Tibial artery (tissue), 4 donors: Measurements from ENCODE around the gene CCDC201.

Experiments used
- DNase-seq, 2 donors: peaks; one replicate each; pipeline ENCODE4 v3.0.0-alpha.2; 2019
- H3K27ac ChIP-seq, 2 donors: fragments of 200-600 bp; sonication (generic) in 1 of 2; 1 replicate in 1 of 2; 2 replicates in 1 of 2; pipeline ENCODE4 v1.5.1; 2018 to 2019; ENCODE audit warnings: mild to moderate bottlenecking in 1 of 2
- H3K27me3 ChIP-seq, 2 donors: fragments of 200-600 bp; sonication (generic) in 1 of 2; one replicate each; pipeline versions ENCODE4 v1.5.1 to v1.6.0; 2016 to 2019
- H3K36me3 ChIP-seq, 3 donors: fragments of 200-600 bp; sonication (generic) in 2 of 3; one replicate each; pipeline ENCODE4 v1.5.1; 2016 to 2019; ENCODE audit warnings: mild to moderate bottlenecking in 2 of 3
- H3K4me1 ChIP-seq, 4 donors: fragments of 200-600 bp; sonication (generic) in 2 of 4; 1 replicate in 3 of 4; 2 replicates in 1 of 4; pipeline ENCODE4 v1.5.1; 2016 to 2019
- H3K4me3 ChIP-seq, 2 donors: fragments of 200-600 bp; sonication (generic) in 1 of 2; 1 replicate in 1 of 2; 2 replicates in 1 of 2; pipeline ENCODE4 v1.5.1; 2018 to 2019; ENCODE audit warnings: mild to moderate bottlenecking in 2 of 2
- H3K9me3 ChIP-seq, 3 donors: fragments of 200-600 bp; sonication (generic) in 1 of 3; one replicate each; pipeline ENCODE4 v1.5.1; 2016 to 2019
- CTCF ChIP-seq, 2 experiments: fragments of 200-600 bp in 1 of 2; fragments of 450-650 bp in 1 of 2; IDR thresholded peaks; one replicate each; pipeline ENCODE4 v1.5.1; 2017 to 2019; ENCODE audit warnings: antibody characterized with exemption in 2 of 2, mild to moderate bottlenecking in 1 of 2, moderate library complexity in 1 of 2
- intact Hi-C: fragments of 100-400 bp; cut with DNase I; formaldehyde crosslinking; loops from one replicate; pipeline ENCODE4 v1.15.0; 2023; ENCODE audit warnings: low total_unique reads

CCDC201 gene

GRCh38 chr7:45873035-45873354, at the start of gene CCDC201:
Gene CCDC201 (minus strand): TSS chr7:45873082. CDS start chr7:45873007, 75 bp downstream.
- intact Hi-C loops: no loop called here
- peaks cover 0 to 8% (median under 1%) of the 10 kb centered on the region in 3 donors for H3K9me3 ChIP-seq
- no peak within 1 kb of the TSS for H3K27ac ChIP-seq
- H3K36me3 ChIP-seq: no peaks in the 10 kb centered on the region
- H3K27me3 ChIP-seq: no peaks in the 10 kb centered on the region
- DNase-seq: no peak
- no peaks in the 10 kb centered on the region for H3K4me1 ChIP-seq
- no peak for TF ChIP-seq CTCF (IDR thresholded peaks at IDR 0.05)
- no peak within 1 kb of the TSS for H3K4me3 ChIP-seq

- H3K4me3 ChIP-seq: peak overlapping the region; percentile 64 to 67
- intact Hi-C loops: loop anchor here (2.0 to 5.0 kb wide), 4 partner anchors 431 to 1330 kb away; no protein-coding TSS in a partner anchor
- DNase-seq: peak; percentile 70 to 85
- H3K36me3 ChIP-seq: peaks cover 0 to 3% (median 3%) of the 10 kb centered on the region in 3 donors
- H3K27ac ChIP-seq: peak overlapping the region; percentile 73 to 74
- H3K27me3 ChIP-seq: no peaks in the 10 kb centered on the region
- H3K4me1 ChIP-seq: peaks cover 0 to 70% (median 57%) of the 10 kb centered on the region in 4 donors
- TF ChIP-seq CTCF (IDR thresholded peaks at IDR 0.05): peak; percentile 95 to 97
- no peaks in the 10 kb centered on the region for H3K9me3 ChIP-seq
These were observed 49.0 kb upstream of the CCDC201 start for GRCh38 chr7:45921699-45922519.

- TF ChIP-seq CTCF (IDR thresholded peaks at IDR 0.05): no peak
- no peaks in the 10 kb centered on the region for H3K9me3 ChIP-seq
- H3K36me3 ChIP-seq: peaks cover 2 to 9% (median 9%) of the 10 kb centered on the region in 3 donors
- intact Hi-C loops: loop anchor here (5.0 kb wide), 2 partner anchors 831 to 1331 kb away; no protein-coding TSS in a partner anchor
- H3K4me1 ChIP-seq: peaks cover 0 to 70% (median 57%) of the 10 kb centered on the region in 4 donors
- H3K27ac ChIP-seq: peak overlapping the region; percentile 73 to 74
- H3K4me3 ChIP-seq: peak overlapping the region; percentile 64 to 67
- DNase-seq: peak in 1 of 2 donors; percentile 75
- H3K27me3 ChIP-seq: no peaks in the 10 kb centered on the region
These were observed 48.5 kb upstream of the CCDC201 start for GRCh38 chr7:45921381-45921698.

- intact Hi-C loops: loop anchor here (5.0 kb wide), 2 partner anchors 832 to 1332 kb away; no protein-coding TSS in a partner anchor
- TF ChIP-seq CTCF (IDR thresholded peaks at IDR 0.05): peak in 1 of 2 experiments; percentile 25
- Histone ChIP-seq H3K4me3 (peak within 1 kb of the TSS; percentile 64 to 67), H3K9me3 (no peaks in the 10 kb centered on the region), H3K36me3 (peaks cover 8 to 15% (median 14%) of the 10 kb centered on the region in 3 donors), H3K4me1 (peaks cover 0 to 70% (median 57%) of the 10 kb centered on the region in 4 donors), H3K27me3 (no peaks in the 10 kb centered on the region), H3K27ac (peak within 1 kb of the TSS; percentile 73 to 74)
- DNase-seq: peak; percentile 44 to 82
These were observed 47.9 kb upstream of the CCDC201 start, which contains the start of gene IGFBP3 for GRCh38 chr7:45920502-45921380. Gene IGFBP3 (minus strand): TSS chr7:45921272. CDS start chr7:45921140, 132 bp downstream.

GRCh38 chr7:45919993-45920459, 47.1 kb upstream of the CCDC201 start:
- no peak for DNase-seq
- H3K27me3 ChIP-seq: no peaks in the 10 kb centered on the region
- TF ChIP-seq CTCF (IDR thresholded peaks at IDR 0.05): no peak
- peak overlapping the region; percentile 67 to 73 for H3K27ac ChIP-seq
- H3K36me3 ChIP-seq: peaks cover 15 to 22% (median 20%) of the 10 kb centered on the region in 3 donors
- peaks cover 0 to 70% (median 57%) of the 10 kb centered on the region in 4 donors for H3K4me1 ChIP-seq
- no peaks in the 10 kb centered on the region for H3K9me3 ChIP-seq
- intact Hi-C loops: loop anchor here (5.0 kb wide), 3 partner anchors 832 to 1332 kb away; no protein-coding TSS in a partner anchor
- H3K4me3 ChIP-seq: peak overlapping the region; percentile 64 to 67
